SK-N-SH (cell line): Measurements from ENCODE around the gene MUC5AC. TPM values are rescaled to one million over a fixed set of nuclear protein-coding genes. Genes with fewer than 3 reads are reported as not detected.

ENCODE experiments used
- CTCF ChIA-PET: fragments of 300-600, 350-600 bp; formaldehyde crosslinking; extraction: SDS; loops from one replicate; lab custom pipeline; 2021; lab: Yijun Ruan, JAX
- POLR2A ChIA-PET: fragments of 350-600 bp; sonication (Branson Sonifier 250); formaldehyde crosslinking; extraction: SDS; loops from one replicate; lab custom pipeline; 2020; ENCODE audit warnings: antibody characterized with exemption, inconsistent platforms; lab: Yijun Ruan, JAX
- DNase-seq: peaks from one replicate; pipeline ENCODE4 v3.0.0; 2012
- H2AFZ ChIP-seq: fragments of 200-600 bp; sonication (generic); 2 replicates; pipeline ENCODE4 v1.8.1; 2016; ENCODE audit warnings: antibody characterized with exemption, mild to moderate bottlenecking, low read depth
- H3F3A ChIP-seq: fragments of 200-600 bp; sonication (generic); replicated peaks from 2 replicates; pipeline ENCODE3; 2016; ENCODE audit warnings: antibody characterized with exemption, mild to moderate bottlenecking; ENCODE audit not compliant: insufficient read depth
- H3K27ac ChIP-seq, 2 experiments: fragments of 200-500 bp in 1 of 2; fragments of 200-600 bp in 1 of 2; sonication (Bioruptor generic) in 1 of 2; sonication (generic), shearing (Covaris generic) in 1 of 2; 2 replicates each; pipeline versions ENCODE4 v1.5.1 to v1.6.1; 2014 to 2016; ENCODE audit warnings: low read depth in 2 of 2, inconsistent platforms in 1 of 2, low read length in 1 of 2, mild to moderate bottlenecking in 1 of 2, mixed read lengths in 1 of 2
- H3K27me3 ChIP-seq: fragments of 200-600 bp; sonication (generic), shearing (Covaris generic); 2 replicates; pipeline ENCODE4 v1.6.1; 2016; ENCODE audit warnings: mixed run types; ENCODE audit not compliant: insufficient read depth
- H3K36me3 ChIP-seq, 2 experiments: fragments of 200-500 bp in 1 of 2; fragments of 200-600 bp in 1 of 2; sonication (Bioruptor generic) in 1 of 2; sonication (generic) in 1 of 2; replicated peaks in 1 of 2; 2 replicates each; pipeline versions ENCODE3 to v1.5.1; 2014 to 2016; ENCODE audit warnings: low read length in 1 of 2, mild to moderate bottlenecking in 1 of 2; ENCODE audit not compliant: insufficient read depth in 2 of 2, control insufficient read depth in 1 of 2
- H3K4me1 ChIP-seq, 2 experiments: fragments of 200-500 bp in 1 of 2; fragments of 200-600 bp in 1 of 2; sonication (Bioruptor generic) in 1 of 2; sonication (generic), shearing (Covaris generic) in 1 of 2; 2 replicates each; pipeline versions ENCODE4 v1.5.1 to v1.6.1; 2014 to 2016; ENCODE audit warnings: low read depth in 1 of 2, low read length in 1 of 2, mixed run types in 1 of 2; ENCODE audit not compliant: insufficient read depth in 2 of 2, control insufficient read depth in 1 of 2
- H3K4me2 ChIP-seq: fragments of 200-600 bp; sonication (generic), shearing (Covaris generic); 2 replicates; pipeline ENCODE4 v1.6.1; 2017; ENCODE audit warnings: mixed run types
- H3K4me3 ChIP-seq, 2 experiments: fragments of 200-500 bp in 1 of 2; fragments of 200-600 bp in 1 of 2; sonication (Bioruptor generic) in 1 of 2; sonication (generic), shearing (Covaris generic) in 1 of 2; 2 replicates each; pipeline versions ENCODE4 v1.5.1 to v1.8.1; 2014 to 2016; ENCODE audit warnings: low read depth in 2 of 2, inconsistent platforms in 1 of 2, low read length in 1 of 2, mild to moderate bottlenecking in 1 of 2, mixed read lengths in 1 of 2, moderate library complexity in 1 of 2
- H3K79me2 ChIP-seq: fragments of 200-600 bp; sonication (generic); 2 replicates; pipeline ENCODE4 v1.8.1; 2017; ENCODE audit warnings: mild to moderate bottlenecking; ENCODE audit not compliant: insufficient read depth
- H3K9ac ChIP-seq: fragments of 200-600 bp; sonication (generic); 2 replicates; pipeline ENCODE4 v1.6.1; 2017; ENCODE audit warnings: mixed run types
- H3K9me2 ChIP-seq: fragments of 200-600 bp; sonication (generic); 2 replicates; pipeline ENCODE4 v1.6.1; 2017; ENCODE audit warnings: mixed run types
- H3K9me3 ChIP-seq: fragments of 200-600 bp; sonication (generic); 2 replicates; pipeline ENCODE4 v1.6.1; 2017; ENCODE audit warnings: mixed run types, mild to moderate bottlenecking, moderate library complexity
- H4K20me1 ChIP-seq: fragments of 200-600 bp; sonication (generic); 2 replicates; pipeline ENCODE4 v1.6.1; 2017; ENCODE audit warnings: mild to moderate bottlenecking, mixed run types; ENCODE audit not compliant: insufficient read depth
- FOSL2 ChIP-seq: IDR thresholded peaks from 2 replicates; pipeline ENCODE4 v1.4.0; 2012; ENCODE audit warnings: low read depth, mild to moderate bottlenecking, moderate library complexity, borderline replicate concordance
- GABPA ChIP-seq: IDR thresholded peaks from 2 replicates; pipeline ENCODE4 v1.4.0; 2012; ENCODE audit warnings: low read depth, mild to moderate bottlenecking
- GATA2 ChIP-seq: sonication (generic); formaldehyde crosslinking; IDR thresholded peaks from 2 replicates; pipeline ENCODE4 v1.5.0; 2020; ENCODE audit warnings: mild to moderate bottlenecking, missing genetic modification reagents
- MEF2A ChIP-seq: IDR thresholded peaks from 2 replicates; pipeline ENCODE4 v1.4.0; 2012; ENCODE audit warnings: low read depth, borderline replicate concordance
- NFIC ChIP-seq: IDR thresholded peaks from 2 replicates; pipeline ENCODE4 v1.4.0; 2012; ENCODE audit warnings: borderline replicate concordance
- NRF1 ChIP-seq: IDR thresholded peaks from 2 replicates; pipeline ENCODE4 v1.6.1; 2012; ENCODE audit warnings: low read depth, mild to moderate bottlenecking, low read length
- POLR2AphosphoS5 ChIP-seq: IDR thresholded peaks from 2 replicates; pipeline ENCODE4 v1.6.1; 2012; ENCODE audit warnings: low read depth, low read length
- RCOR1 ChIP-seq: fragments of 150-350 bp; IDR thresholded peaks from 2 replicates; pipeline ENCODE4 v1.6.1; 2017; ENCODE audit warnings: antibody characterized with exemption, low read length
- RXRA ChIP-seq: IDR thresholded peaks from 2 replicates; pipeline ENCODE4 v1.4.0; 2012; ENCODE audit warnings: low read depth, mild to moderate bottlenecking, borderline replicate concordance
- TAF1 ChIP-seq: IDR thresholded peaks from 2 replicates; pipeline ENCODE4 v1.6.1; 2012; ENCODE audit warnings: low read depth, mild to moderate bottlenecking, low read length, moderate library complexity, borderline replicate concordance
- TCF12 ChIP-seq: IDR thresholded peaks from 2 replicates; pipeline ENCODE4 v1.4.0; 2012
- TEAD4 ChIP-seq: IDR thresholded peaks from 2 replicates; pipeline ENCODE4 v1.4.0; 2012; ENCODE audit warnings: mild to moderate bottlenecking, borderline replicate concordance; ENCODE audit not compliant: insufficient read depth
- USF1 ChIP-seq: IDR thresholded peaks from 2 replicates; pipeline ENCODE4 v1.4.0; 2012; ENCODE audit warnings: low read depth, borderline replicate concordance
- YY1 ChIP-seq: IDR thresholded peaks from 2 replicates; pipeline ENCODE4 v1.4.0; 2012; ENCODE audit warnings: low read depth, mild to moderate bottlenecking
- ZBTB33 ChIP-seq: IDR thresholded peaks from 2 replicates; pipeline ENCODE4 v1.4.0; 2012; ENCODE audit warnings: low read depth, borderline replicate concordance
- WGBS: methylation state at CpG from one replicate; pipeline ENCODE4 v1.1.6; 2017; ENCODE audit warnings: low lambda C conversion rate; 5-methylcytosine and 5-hydroxymethylcytosine counted together
- polyA plus RNA-seq, 3 experiments: library from polyadenylated mRNA; depleted of rRNA; stranded (reverse); fragments of >200 nt; gene quantifications; 2 replicates each; pipeline ENCODE4 v1.2.3, GENCODE V29; 2012

Gene MUC5AC
- polyA plus RNA-seq, 1 of the 3 experiments (the other 2 are of a cell fraction): not detected

- Histone ChIP-seq H2AFZ (no peak overlapping the region), H3K4me3 (no peak overlapping the region), H3K36me3 (no peaks in the 10 kb centered on the region), H3K9ac (no peak overlapping the region), H3K4me1 (no peaks in the 10 kb centered on the region), H3K9me3 (no peaks in the 10 kb centered on the region), H3F3A (no peaks in the 10 kb centered on the region), H4K20me1 (no peaks in the 10 kb centered on the region), H3K27me3 (no peaks in the 10 kb centered on the region), H3K4me2 (no peak overlapping the region), H3K9me2 (no peaks in the 10 kb centered on the region), H3K79me2 (no peaks in the 10 kb centered on the region), H3K27ac (no peak overlapping the region)
- no peak for TF ChIP-seq YY1
- TF ChIP-seq FOSL2: no peak
- no peak for TF ChIP-seq MEF2A
- TF ChIP-seq POLR2AphosphoS5: no peak
- TF ChIP-seq ZBTB33: no peak
- no peak for TF ChIP-seq TAF1
- no peak for TF ChIP-seq RCOR1
- no peak for TF ChIP-seq RXRA
- no peak for TF ChIP-seq NRF1
- no peak for TF ChIP-seq USF1
- no peak for TF ChIP-seq GATA2
- TF ChIP-seq TEAD4: no peak
- TF ChIP-seq TCF12: no peak
- no peak for TF ChIP-seq NFIC
- no peak for DNase-seq
- ChIA-PET CTCF (interaction anchor here (1.5 kb wide), 1 partner anchor 20 kb away, joined by 4 read pairs; no protein-coding TSS in a partner anchor), POLR2A (no interaction called here)
- 21% methylated on average over 2 of the region's 15 CpGs for WGBS
Observed at GRCh38 chr11:1180171-1180570, 22.4 kb downstream of the MUC5AC start.

DNA sequence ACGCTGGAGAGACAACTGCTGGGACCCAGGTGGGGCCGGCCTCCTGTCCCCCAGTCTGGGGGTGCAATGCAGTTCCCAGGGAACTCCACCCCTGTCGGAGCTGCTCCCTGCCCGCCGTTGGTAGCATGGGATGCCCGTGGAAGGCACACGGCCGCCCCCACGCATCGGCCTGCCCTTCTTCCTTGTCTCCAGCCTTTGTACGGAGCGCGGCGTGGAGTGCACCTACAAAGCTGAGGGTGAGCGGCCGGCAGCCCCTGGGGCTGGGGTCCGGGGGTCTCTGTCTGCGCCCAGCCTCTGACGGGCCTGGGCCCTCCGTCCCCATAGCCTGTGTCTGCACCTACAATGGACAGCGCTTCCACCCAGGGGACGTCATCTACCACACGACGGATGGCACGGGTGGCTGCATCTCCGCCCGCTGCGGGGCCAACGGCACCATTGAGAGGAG is 23.2 kb downstream of the MUC5AC start:
- POLR2A ChIA-PET: no interaction called here
- Histone ChIP-seq H3K4me2 (no peak overlapping the region), H3K9me3 (no peaks in the 10 kb centered on the region), H3F3A (no peaks in the 10 kb centered on the region), H2AFZ (no peak overlapping the region), H3K4me1 (no peaks in the 10 kb centered on the region), H3K9me2 (no peaks in the 10 kb centered on the region), H4K20me1 (no peaks in the 10 kb centered on the region), H3K4me3 (no peak overlapping the region), H3K79me2 (no peaks in the 10 kb centered on the region), H3K27ac (no peak overlapping the region), H3K27me3 (no peaks in the 10 kb centered on the region), H3K9ac (no peak overlapping the region), H3K36me3 (no peaks in the 10 kb centered on the region)
- no peak for DNase-seq
- 55% methylated on average over 23 of the region's 29 CpGs for WGBS
- CTCF ChIA-PET: interaction anchor here (1.5 kb wide), 1 partner anchor 19 kb away, joined by 4 read pairs; no protein-coding TSS in a partner anchor
- no peak for TF ChIP-seq GABPA
- TF ChIP-seq TEAD4: no peak
- TF ChIP-seq USF1: no peak
